ENCODE measurements around the gene KIAA1549. TPM values are rescaled to one million over a fixed set of nuclear protein-coding genes. Genes with fewer than 3 reads are reported as not detected.
"Not testable (repeated sequence)": the region's sequence is repeated elsewhere in the genome, so short reads cannot be mapped to it uniquely, and the experiment has no call there.

KIAA1549 gene
- total RNA-seq, 1 experiment from 2014 or later: 2.2 TPM

GRCh38 chr7:138814816-138815332 is 166.3 kb downstream of the KIAA1549 start:
- no peak for DNase-seq (ENCODE audit: low spot score)

- no peak for DNase-seq (ENCODE audit: low spot score)
Measured at GRCh38 chr7:138813945-138814344, 167.2 kb downstream of the KIAA1549 start.

GRCh38 chr7:138811327-138811726 is 169.9 kb downstream of the KIAA1549 start:
- not testable (repeated sequence) for DNase-seq (ENCODE audit: low spot score)

- no peak for DNase-seq (ENCODE audit: low spot score)
Measured at GRCh38 chr7:138809346-138809745, 171.8 kb downstream of the KIAA1549 start.

GRCh38 chr7:138804618-138805017 is 176.6 kb downstream of the KIAA1549 start:
- no peak for DNase-seq (ENCODE audit: low spot score)

GRCh38 chr7:138802706-138803105 is 178.5 kb downstream of the KIAA1549 start:
- no peak for DNase-seq (ENCODE audit: low spot score)

GRCh38 chr7:138801256-138801655 is 179.9 kb downstream of the KIAA1549 start:
- no peak for DNase-seq (ENCODE audit: low spot score)

GRCh38 chr7:138799336-138800000 is 181.7 kb downstream of the KIAA1549 start:
- DNase-seq (ENCODE audit: low spot score): no peak

- DNase-seq (ENCODE audit: low spot score): no peak
Measured at GRCh38 chr7:138798836-138799235, 182.4 kb downstream of the KIAA1549 start.

- no peak for DNase-seq (ENCODE audit: low spot score)
Measured at GRCh38 chr7:138797715-138798320, 183.4 kb downstream of the KIAA1549 start, which contains the start of the genes ATP6V0A4 and TMEM213. ATP6V0A4 (minus strand) TSS chr7:138798196; CDS start chr7:138771247, 26,949 bp downstream. TMEM213 (plus strand) TSS chr7:138797994; CDS start chr7:138798105, 111 bp downstream.

- DNase-seq (ENCODE audit: low spot score): not testable (repeated sequence)
Measured at GRCh38 chr7:138797046-138797445, 184.1 kb downstream of the KIAA1549 start.

GRCh38 chr7:138796038-138796615 is 185.1 kb downstream of the KIAA1549 start:
- DNase-seq (ENCODE audit: low spot score): no peak

GRCh38 chr7:138785587-138786437 is 195.4 kb downstream of the KIAA1549 start:
- DNase-seq (ENCODE audit: low spot score): peak; percentile 71

GRCh38 chr7:138784692-138785091 is 196.5 kb downstream of the KIAA1549 start:
- no peak for DNase-seq (ENCODE audit: low spot score)

Other genes starting within 250 kb of the KIAA1549 start
- not detected in 2 replicates for gene TMEM213, start 183.4 kb downstream of the KIAA1549 start, total RNA-seq (2014; rRNA removed; shearing (Covaris generic))
- 1.3 and 1.5 TPM in 2 replicates for gene ATP6V0A4, start 183.2 kb downstream of the KIAA1549 start, total RNA-seq (2014; rRNA removed; shearing (Covaris generic))
- gene ZC3HAV1L, start 54.7 kb upstream of the KIAA1549 start, total RNA-seq (2014; rRNA removed; shearing (Covaris generic)): not detected in 2 replicates
- 20.7 and 25.4 TPM in 2 replicates for gene ZC3HAV1, start 128.3 kb upstream of the KIAA1549 start, total RNA-seq (2014; rRNA removed; shearing (Covaris generic))
- 2.1 and 2.8 TPM in 2 replicates for gene UBN2, start 249.8 kb upstream of the KIAA1549 start, total RNA-seq (2014; rRNA removed; shearing (Covaris generic))